DMS53 treated with DMSO at 0.1 percent for 48 hours (cell line): ENCODE data around the gene KCNQ2.

Experiments used
- DNase-seq: peaks from one replicate; lab custom pipeline; 2025; ENCODE audit not compliant: unreplicated experiment; lab: John Stamatoyannopoulos, UW

KCNQ2 gene

DNA sequence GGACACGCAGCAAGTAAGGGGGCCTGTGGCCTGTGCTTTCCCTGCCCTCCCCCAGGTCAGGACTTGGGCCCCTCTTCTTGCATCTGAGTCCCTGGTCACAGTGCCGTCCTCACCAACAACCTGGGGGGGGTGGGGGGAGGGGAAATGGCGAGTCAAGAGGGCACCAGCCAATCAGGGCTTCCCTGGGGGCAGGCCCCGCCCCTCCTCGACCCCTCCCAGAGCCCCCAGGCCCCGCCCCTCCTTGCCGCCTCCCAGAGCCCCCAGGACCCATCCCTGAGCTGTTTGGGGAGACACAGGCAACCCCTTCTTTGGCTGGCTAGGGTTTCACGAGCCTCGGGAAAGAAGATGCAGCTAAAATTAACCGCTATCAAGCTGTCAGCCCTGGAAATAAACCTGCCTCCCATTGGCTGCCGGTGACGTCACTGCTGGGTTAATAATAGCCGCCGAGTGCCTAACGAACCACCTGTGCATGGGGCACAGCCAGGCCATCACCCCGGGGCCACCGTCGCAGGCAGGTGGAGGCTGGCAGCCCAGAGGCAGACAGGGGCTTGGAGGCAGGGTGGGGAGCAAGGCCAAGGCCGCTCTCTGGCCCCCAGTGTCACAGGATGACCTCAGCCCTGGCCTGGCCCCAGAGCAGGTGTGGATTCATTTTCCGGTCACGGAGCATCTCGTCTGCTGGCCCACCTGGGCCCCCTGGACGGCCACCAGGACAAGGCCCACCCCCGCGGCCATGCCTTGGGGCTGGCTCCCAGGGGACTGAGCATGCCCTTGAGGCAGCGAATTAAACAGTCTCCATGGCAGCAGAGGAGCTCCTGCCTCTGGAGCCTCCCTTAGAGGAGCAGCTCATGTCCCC lies 29.6 kb upstream of the KCNQ2 start:
- DNase-seq = no peak

DNA sequence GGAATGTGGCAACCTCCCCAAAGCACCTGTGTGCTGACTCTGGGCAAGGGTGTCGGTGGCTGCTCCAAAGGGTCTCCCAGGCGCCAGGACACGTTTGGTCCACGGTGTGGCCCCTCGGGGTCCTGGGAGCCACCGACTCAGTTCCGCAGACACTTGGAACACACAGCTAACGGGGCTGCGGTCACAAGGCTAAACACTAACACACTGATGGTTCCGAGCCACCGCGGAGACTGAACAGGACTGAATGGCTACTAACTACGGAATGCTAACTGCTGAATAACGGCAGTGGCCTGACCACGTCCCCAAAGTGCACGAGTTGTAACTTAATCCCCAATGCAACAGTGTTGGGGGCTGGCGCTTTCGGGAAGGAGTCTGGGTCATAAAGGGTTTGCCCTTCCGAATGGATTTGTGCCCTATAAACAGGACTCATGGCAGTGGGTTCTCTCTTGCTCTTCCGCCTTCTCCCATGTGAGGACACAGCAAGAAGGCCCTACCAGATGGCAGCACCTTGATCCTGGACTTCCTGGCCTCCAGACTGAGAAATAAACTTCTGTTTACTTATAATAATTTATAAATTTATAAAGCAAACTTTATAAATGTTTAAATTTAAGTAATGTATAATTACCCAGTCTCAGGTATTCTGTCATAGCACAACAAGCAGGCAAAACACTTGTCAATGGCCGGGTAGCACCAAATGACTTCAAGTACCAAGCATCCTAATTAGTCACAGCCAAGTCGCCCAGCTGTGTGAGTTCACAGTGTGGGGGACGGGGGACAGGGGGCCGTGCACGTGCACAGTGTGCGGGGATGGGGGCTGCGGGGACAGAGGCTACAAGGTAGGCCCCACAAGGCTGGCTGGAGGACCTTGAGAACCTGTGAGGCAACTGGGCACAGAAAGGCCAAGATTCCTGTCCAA lies 28.7 kb upstream of the KCNQ2 start:
- no peak for DNase-seq

DNA sequence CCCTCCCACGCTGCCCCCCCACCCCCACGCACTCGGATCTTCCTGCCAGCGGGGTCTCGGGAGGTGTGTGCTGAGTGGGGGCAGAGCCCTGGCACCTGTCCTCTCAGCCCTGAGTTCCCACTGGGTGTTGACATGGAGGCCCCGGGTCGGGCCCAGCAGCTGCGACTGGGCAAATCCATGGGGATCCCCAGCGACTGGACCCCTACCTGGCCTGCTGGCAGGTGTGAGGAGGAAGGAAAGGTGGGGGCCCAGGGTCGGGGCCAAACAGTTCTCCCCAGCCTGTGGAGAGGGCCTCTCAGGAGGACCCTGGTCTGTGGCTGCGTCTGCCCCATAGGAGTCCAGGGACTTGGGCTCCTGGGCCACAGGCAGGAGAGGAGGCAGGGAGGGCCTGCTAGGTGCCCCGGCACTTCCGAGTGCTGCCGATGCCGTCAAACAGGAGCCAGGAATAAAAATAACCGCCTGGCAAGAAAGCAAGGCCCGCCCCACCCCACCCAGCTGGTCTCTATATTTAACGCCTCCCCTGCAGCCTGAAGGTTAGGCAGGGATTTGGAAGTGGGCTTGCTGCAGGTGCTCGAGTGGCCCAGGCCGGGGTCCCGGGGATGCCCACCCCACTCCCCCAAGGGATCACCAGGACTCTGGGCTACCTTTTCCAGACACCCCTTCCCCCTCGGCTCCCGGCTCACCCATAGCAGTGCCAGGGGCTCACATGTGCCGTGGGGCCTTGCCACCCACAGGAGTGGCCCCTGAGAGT lies 27.9 kb upstream of the KCNQ2 start:
- no peak for DNase-seq

DNA sequence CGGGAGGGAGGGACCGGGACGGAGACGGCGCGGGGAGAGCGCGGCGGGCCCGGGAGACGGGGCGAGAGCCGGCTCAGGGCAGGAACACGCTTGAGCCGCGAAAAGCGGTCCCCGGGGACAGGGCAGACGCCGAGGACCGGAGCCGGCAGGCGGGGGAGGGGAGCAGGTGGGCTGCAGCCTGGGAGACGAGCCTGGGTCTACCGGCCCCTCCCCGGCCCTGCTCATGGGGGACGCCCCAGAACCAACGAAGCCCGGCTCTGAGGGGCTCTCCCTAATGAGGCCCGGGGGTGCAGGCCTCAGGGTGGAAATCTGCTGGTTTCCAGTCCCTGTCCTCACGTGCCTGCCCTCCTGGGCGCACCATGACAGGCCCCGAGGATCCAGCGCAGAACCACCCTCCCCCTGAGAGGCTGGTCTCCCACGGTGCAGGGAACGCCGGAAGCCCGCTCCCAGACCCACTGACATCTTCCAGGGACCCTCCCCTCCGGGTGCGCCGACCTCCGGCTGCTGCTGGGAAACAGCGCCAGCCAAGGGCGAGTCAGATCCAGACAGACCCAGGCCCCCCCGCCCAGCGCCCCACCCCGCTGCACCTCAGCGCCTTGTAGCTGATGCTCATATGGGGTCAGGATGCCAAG lies 27.0 kb upstream of the KCNQ2 start:
- DNase-seq = no peak

DNA sequence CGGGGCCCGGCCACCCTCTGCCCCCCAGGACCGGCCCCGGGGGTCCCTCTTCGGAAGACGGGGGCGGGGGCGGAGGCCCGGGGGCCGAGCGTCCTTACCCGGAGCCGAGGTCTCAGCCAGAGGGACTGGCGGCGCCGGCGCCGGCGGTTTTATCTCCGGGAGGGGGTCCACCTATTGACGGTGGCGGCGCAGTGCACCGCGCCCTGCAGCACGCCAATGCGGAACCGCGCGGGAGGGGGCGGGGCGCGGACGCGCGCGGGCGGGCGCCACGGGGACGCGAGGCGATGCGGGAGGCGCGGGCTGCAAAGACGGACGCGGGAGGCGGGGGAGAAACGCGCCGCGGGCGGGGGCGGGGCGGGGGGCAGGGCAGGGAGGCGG lies 26.5 kb upstream of the KCNQ2 start, which contains the start of gene EEF1A2:
Gene EEF1A2 (minus strand): TSS at position 124 of the 378 bp plus-strand sequence. CDS start 1,320 bp downstream, outside the sequence.
- no peak for DNase-seq

DNA sequence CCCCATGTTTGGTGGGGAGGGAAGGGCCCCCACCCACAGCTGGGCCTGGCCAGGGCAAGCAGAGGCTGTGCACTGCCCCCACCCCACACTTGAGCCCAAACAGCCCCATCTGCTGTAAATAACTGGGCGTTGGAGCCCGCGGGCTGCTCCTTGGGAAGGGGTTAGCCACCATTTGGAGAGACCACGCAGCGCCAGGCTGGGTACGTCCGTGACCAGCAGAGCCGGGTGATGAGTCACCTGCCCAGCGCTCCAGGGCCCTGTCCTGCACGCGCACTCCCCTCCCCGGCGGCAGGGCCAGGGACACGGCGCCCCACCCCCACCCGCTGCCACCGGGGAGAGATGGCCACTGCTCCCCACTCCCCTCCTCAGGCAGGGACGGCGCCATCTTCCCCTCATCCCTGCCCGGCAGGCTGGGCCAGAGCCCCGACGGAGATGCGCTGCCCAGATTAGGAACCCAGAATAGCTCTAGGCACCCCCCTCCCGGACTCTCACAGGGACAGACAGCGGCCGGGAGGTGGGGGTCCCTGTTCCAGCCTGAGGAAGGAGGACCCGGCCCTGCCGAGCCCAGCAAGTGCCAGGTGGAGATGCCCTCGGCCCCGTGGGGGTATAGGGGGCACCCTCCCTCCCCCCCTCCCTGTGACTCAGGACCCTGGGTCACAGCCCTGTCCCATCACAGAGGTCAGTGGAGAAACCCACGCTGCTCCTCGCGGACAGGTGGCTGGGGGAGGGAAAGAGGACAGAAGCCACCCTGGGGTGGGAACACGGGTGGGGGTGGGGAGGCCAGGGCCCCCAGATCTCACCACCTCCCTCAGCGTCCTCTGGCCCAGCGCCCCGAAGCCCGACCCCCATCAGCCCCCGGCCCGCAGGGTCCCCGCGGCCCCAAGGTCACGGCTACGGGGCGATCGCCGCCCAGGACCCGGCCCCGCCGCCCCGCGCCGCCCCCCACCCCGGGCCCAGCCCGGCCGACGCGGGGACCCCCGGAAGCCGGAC lies 25.8 kb upstream of the KCNQ2 start:
- no peak for DNase-seq

DNA sequence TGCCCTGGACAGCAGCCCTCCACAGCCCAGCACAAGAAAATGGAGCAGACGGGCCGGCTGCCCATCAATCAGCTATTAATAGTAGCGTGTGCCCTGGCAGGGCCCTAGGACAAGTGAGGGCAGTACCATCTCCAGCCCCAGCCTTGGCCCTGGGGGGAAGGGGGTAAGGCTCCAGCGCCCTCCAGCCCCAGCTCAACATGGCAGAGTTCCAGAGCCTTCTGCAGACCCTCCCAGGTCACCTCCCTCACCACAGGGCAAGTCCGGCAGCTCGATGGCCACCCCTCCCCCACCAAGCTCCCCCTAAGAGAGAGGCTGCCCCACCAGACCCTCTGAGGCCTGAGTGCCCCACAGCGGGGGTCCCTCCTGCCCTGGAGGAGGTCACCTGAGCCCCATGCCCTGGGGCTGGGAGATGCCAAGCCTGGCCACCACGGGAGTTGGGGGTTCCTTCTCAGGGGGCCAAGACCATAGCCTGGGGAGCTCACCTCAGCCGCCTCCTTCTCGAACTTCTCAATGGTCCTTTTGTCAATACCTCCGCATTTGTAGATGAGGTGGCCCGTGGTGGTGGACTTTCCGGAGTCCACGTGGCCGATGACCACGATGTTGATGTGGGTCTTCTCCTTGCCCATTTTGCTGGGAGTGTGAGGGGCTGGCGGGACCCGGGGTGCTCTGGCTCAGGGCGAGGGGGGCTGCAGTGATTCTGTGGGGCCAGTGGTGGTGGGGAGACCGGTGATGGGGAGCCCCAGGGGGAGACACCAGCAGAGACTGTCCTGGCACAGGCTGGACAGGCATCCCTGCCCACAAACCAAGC lies 24.9 kb upstream of the KCNQ2 start:
- no peak for DNase-seq

DNA sequence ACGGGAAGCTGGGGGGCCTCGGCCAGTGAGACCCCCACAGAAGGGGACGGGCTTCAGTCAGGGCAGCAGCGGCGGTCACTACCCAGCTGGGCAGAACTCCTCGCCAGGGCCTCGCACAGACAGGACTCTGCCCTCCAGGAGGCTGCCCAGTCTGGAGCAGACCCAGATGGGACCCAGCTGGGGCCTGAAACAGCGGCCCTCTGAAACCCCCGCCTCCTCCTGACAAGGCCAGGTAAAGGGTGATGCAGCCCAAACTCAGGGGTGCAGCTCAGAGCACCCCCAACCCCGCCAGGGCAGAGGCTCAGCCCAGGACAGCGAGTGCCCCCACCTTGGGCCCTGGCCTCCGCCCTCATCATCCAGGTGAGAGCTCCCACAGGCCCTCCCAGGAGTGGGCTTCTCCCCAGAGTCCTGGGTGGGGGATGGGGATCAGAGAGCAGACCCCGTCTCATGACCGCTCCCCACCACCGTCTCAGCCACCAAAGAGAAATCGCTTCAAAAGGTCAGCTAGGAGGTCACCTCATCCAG lies 24.2 kb upstream of the KCNQ2 start:
- no peak for DNase-seq

DNA sequence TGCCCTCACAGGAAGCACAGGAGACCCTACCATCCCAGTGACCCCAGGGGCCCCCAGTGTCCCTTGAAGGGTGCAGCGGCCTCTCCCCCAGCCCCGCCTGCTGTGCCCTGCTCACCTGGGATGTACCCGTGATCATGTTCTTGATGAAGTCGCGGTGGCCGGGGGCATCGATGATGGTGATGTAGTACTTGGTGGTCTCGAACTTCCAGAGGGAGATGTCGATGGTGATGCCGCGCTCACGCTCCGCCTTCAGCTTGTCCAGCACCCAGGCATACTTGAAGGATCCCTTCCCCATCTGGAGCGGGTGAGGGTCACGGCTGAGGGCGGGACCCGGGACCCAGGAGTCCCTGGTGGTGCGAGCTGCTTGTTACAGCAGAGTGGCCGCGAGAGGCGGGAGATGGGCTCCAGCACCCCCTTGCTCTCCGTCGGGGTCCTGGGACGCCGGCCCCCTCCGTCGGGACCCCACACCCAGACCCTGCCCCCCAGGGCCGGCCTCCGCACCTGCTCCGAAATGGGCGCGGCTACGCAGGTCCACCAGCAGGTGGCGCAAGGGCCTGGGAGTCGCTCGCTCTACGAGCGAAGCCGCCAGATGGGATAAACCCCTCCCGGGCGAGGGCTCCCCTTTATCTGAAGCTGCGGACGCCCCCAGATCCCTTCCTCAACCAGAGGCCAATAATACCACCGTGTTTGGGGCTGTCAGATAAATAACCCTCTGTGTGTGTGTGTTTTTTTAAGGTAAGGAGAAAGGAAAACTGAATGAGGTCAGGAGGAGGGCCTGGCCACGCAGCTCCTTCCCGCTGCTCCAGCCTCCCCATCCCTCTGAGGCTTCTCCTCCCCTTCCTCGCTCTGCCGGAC lies 23.5 kb upstream of the KCNQ2 start:
- peak; percentile 16 for DNase-seq

DNA sequence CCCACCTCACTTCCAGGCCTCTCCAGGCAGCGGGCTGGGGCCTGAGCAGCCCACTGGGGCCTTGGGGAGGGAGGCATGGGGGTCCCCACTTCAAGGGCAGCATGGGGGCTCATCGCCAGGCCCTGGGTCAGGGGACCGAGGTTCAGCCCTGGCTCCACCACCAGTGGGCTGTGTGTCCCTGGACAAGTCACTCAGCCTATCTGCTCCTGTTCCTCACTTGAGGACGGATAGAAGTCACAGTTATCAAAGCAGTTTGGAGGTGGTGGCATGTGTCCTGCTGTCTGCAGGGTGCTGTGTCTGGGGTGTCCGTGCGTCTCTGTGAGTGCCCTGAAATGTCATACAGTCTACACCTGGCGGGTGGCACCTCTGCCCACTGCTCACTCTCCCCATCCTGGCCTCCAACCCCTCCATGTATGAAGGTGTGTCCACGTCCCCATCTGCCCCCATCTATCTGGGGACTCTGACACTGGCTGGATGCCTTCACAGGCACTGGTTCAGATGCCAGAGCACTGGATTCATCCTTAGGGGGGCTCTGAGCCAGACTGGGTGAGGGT lies 22.8 kb upstream of the KCNQ2 start:
- DNase-seq = no peak

DNA sequence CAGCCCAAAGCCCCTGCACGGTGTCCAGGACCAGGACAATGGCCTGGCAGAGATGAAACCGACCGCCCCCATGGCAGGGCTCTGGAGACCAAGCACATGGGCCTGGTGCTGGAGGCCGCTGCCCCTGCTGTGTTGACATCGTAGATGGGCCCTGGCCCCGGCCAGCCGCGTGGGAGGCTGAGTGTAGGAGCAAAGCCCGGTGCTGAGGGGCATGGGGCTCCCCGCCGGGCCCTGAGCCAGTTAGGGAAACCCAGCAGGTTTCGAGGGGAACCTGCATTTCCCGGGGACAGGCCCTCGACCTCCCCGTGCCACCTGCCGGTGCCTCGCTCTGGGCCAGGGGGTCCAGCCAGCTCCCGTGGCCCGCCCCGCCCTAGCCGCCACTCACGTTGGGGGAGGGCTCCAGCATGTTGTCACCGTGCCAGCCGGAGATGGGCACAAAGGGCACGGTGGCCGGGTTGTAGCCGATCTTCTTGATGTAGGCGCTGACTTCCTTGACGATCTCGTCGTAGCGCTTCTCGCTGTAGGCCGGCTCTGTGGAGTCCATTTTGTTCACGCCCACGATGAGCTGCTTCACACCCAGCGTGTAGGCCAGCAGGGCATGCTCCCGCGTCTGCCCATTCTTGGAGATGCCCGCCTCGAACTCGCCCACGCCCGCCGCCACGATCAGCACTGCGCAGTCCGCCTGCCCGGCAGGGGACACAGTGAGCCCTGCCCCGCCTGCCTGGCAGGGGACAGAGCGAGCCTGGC lies 22.1 kb upstream of the KCNQ2 start:
- DNase-seq = no peak

DNA sequence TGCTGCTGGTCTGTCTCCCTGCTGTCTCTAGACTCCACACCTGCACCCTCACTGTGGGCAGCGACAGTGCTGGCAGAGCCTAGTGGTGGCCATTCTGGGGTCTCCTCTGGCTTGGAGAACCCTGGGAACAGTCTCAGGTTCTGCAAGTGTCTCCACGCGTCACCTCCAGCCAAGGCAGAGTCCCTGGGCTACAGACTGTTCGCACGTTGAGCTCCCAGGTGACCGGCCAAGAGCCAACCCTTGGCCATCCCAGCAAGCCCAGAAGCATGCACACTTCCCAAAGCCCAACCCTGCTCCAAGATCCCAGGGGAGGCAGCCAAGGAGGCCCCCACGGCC lies 21.6 kb upstream of the KCNQ2 start:
- no peak for DNase-seq

DNA sequence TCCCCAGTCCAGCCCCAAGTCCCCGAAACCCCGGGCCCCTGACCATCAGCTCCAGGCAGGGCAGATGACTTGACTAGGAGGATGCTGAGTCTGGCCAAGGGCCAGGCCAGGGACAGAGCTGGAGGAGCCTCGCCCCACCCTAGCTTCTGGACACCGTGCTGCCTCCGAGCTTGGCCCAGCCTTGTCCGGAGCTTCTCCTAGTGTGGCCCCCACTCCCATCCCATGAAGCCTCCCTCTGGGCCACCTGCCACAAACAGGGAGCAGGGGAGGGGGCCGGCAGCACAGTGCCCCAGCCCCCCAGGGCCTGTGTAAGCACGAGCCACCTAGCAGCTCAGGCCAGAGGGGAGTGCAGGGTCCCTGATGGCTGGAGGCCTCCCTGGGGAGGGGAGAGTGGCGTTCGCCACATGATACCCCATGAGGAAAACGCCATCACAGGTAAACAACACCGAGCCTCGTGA lies 21.1 kb upstream of the KCNQ2 start:
- DNase-seq = no peak

DNA sequence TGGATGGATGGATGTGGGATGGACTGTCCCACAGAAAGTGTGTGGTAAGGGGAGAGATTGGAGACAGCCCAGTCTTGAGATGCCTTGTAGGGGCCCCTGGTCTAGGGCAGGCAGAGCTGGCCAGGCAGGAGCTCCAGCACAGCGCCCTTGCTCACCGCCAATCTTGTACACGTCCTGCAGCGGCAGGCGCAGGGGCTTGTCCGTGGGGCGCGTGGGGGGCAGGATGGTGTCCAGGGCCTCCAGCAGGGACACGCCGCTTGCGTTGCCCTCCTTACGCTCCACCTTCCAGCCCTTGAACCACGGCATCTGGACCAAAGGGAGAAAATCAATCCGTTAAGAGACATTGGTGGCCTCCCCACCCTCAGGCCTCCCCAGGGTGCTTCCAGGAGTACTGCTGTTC lies 20.5 kb upstream of the KCNQ2 start:
- DNase-seq = no peak

DNA sequence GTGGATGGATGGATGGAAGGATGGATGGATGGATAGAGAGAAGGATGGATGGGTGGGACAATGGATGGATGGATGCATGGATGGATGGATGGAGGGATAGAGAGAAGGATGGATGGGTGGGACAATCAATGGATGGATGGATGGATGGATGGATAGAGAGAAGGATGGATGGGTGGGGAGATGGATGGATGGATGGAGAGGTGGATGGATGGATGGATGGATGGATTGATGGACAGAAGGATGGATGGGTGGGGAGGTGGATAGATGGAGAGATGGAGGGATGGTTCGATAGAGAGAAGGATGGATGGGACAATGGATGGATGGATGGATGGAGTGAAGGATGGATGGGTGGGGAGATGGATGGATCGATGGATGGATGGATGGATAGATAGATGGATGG lies 20.1 kb upstream of the KCNQ2 start:
- no peak for DNase-seq

DNA sequence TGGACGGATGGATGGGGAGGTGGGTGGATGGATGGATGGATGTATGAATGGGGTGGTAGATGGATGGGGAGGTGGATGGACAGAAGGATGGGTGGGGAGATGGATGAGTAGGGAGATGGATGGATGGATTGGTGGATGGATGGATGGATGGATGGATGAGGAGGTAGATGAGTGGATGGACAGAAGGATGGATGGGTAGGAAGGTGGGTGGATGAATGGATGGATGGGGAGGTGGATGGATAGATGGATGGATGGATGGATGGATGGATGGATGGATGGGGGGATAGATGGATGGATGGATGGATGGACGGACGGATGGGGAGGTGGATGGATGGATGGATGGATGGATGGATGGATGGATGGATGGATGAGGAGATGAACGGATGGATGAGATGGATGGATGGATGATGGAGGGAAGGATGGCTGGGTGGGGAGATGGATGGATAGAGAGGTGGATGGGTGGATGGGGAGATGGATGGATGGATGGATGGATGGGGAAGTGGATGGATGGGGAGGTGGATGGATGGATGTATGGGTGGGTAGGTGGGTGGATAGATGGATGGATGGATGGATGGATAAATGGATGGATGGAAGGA lies 19.3 kb upstream of the KCNQ2 start:
- no peak for DNase-seq
